D721Med (cell line): ENCODE results near the gene GDPD5.

Experiments
- DNase-seq: peaks from one replicate; pipeline ENCODE4 v3.0.0; 2011; ENCODE audit warnings: low spot score; ENCODE audit not compliant: insufficient read length
- FAIRE-seq: peaks from 2 replicates; lab custom pipeline; 2011; peaks lifted over from hg19 to GRCh38; lab: Jason Lieb, UNC
- CTCF ChIP-seq: IDR thresholded peaks from 2 replicates; pipeline ENCODE4 v1.5.1; 2012; ENCODE audit warnings: mild to moderate bottlenecking, control low read depth; ENCODE audit not compliant: insufficient read depth; ENCODE audit errors: missing control alignments

Gene GDPD5

GRCh38 chr11:75440960-75441803 lies 84.6 kb downstream of the GDPD5 start:
- FAIRE-seq (no peak), DNase-seq (no peak)
- TF ChIP-seq CTCF: no peak

- no peak for TF ChIP-seq CTCF
- DNase-seq: no peak
- no peak for FAIRE-seq
Observed at GRCh38 chr11:75439495-75440120, 86.1 kb downstream of the GDPD5 start.

- DNase-seq: no peak
- no peak for FAIRE-seq
- TF ChIP-seq CTCF: no peak
Observed at GRCh38 chr11:75439026-75439425, 86.7 kb downstream of the GDPD5 start.

GRCh38 chr11:75437966-75438659 lies 87.6 kb downstream of the GDPD5 start:
- FAIRE-seq (no peak), DNase-seq (no peak)
- TF ChIP-seq CTCF: no peak

GRCh38 chr11:75436806-75437205 lies 88.9 kb downstream of the GDPD5 start:
- FAIRE-seq (no peak), DNase-seq (no peak)
- TF ChIP-seq CTCF: no peak

GRCh38 chr11:75435571-75435925 lies 90.2 kb downstream of the GDPD5 start:
- DNase-seq: no peak
- FAIRE-seq: no peak
- no peak for TF ChIP-seq CTCF
